Measurements from ENCODE around the gene SEMA7A.
"Not testable (repeated sequence)": the region's sequence is repeated elsewhere in the genome, so short reads cannot be mapped to it uniquely, and the experiment has no call there.

SEMA7A gene

DNA sequence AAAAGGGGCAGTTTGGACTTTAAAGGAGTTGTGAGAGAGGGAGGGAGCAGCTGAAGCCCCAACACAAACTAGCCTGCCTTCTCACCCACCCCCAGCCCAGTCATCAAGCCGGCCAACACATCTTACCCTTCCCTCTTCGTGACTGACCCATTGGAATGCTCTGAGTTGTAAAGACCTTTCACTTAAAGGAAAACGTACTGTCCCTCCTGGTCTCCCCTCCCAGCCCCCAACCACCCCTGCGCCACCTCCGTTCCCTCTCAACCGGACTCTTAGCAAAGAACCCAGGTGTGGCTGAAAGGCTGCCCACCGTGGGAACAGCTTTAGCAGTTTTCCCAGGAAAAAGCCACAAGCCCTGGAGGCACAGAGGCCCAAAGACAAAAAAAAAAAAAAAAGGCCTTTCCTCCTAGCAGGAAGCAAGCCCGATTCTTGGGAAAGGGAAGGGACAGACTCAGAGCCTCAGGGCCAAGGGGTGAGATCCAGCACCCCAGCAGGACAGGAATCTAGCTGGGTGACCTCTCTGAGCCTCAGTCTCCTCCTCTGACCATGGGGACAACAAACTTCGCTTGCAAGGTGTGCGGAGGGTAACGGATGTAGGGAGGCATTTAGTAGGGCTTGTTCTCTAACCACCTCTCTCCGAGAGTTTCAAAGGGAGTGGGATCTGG is 68.7 kb downstream of the SEMA7A start:
- H3K27me3 ChIP-seq (ENCODE audit: insufficient read depth, low read depth): no peaks in the 10 kb centered on the region; the same call in 1 of the 2 replicates
- H3K4me1 ChIP-seq (ENCODE audit: low read depth, poor library complexity, severe bottlenecking): no peaks in the 10 kb centered on the region
- no peaks in the 10 kb centered on the region for H3K36me3 ChIP-seq (ENCODE audit: insufficient read depth)
- no peak overlapping the region for H3K4me2 ChIP-seq
- no peaks in the 10 kb centered on the region for H4K20me1 ChIP-seq (ENCODE audit: insufficient read depth)
- no peak overlapping the region for H3K4me3 ChIP-seq (IDR thresholded peaks at IDR 0.05; ENCODE audit: insufficient read depth, low read depth, low read length)
- H3K79me2 ChIP-seq (ENCODE audit: insufficient read depth, low read depth): no peaks in the 10 kb centered on the region
- no peak overlapping the region for H3K27ac ChIP-seq
- no peak overlapping the region for H2AFZ ChIP-seq (ENCODE audit: low read depth)
- H3K9ac ChIP-seq: no peak overlapping the region
- TF ChIP-seq, protein P1, sequence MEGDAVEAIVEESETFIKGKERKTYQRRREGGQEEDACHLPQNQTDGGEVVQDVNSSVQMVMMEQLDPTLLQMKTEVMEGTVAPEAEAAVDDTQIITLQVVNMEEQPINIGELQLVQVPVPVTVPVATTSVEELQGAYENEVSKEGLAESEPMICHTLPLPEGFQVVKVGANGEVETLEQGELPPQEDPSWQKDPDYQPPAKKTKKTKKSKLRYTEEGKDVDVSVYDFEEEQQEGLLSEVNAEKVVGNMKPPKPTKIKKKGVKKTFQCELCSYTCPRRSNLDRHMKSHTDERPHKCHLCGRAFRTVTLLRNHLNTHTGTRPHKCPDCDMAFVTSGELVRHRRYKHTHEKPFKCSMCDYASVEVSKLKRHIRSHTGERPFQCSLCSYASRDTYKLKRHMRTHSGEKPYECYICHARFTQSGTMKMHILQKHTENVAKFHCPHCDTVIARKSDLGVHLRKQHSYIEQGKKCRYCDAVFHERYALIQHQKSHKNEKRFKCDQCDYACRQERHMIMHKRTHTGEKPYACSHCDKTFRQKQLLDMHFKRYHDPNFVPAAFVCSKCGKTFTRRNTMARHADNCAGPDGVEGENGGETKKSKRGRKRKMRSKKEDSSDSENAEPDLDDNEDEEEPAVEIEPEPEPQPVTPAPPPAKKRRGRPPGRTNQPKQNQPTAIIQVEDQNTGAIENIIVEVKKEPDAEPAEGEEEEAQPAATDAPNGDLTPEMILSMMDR (conservative IDR thresholded peaks at IDR 0.05; ENCODE audit: low read depth, low read length): no peak

DNA sequence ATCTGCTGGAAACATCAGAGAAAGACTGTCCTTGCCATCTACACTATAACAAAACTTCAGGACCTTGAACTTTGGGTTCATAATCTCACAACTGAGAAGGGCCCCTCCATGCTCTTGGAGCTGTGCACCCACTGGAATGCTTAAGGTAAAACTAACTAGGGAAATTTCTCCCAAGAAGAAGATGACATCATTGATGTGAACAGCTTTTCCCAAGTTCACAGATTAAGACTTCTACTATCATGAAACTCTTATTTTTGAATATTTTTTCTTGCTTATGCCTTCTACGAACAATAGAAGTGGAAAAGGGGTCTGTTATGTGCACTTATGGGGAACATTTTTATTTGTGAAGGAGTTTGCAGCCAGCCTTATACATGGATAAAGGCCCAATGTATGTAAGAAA is 71.3 kb downstream of the SEMA7A start:
- Histone ChIP-seq H3K4me1 (ENCODE audit: low read depth, poor library complexity, severe bottlenecking) (no peaks in the 10 kb centered on the region), H3K27me3 (ENCODE audit: insufficient read depth, low read depth) (no peaks in the 10 kb centered on the region; the same call in 1 of the 2 replicates), H3K36me3 (ENCODE audit: insufficient read depth) (no peaks in the 10 kb centered on the region), H4K20me1 (ENCODE audit: insufficient read depth) (no peaks in the 10 kb centered on the region), H3K4me3 (IDR thresholded peaks at IDR 0.05; ENCODE audit: insufficient read depth, low read depth, low read length) (no peak overlapping the region), H2AFZ (ENCODE audit: low read depth) (no peak overlapping the region), H3K79me2 (ENCODE audit: insufficient read depth, low read depth) (no peaks in the 10 kb centered on the region), H3K27ac (no peak overlapping the region), H3K4me2 (no peak overlapping the region), H3K9ac (no peak overlapping the region)
- TF ChIP-seq, protein P1 (conservative IDR thresholded peaks at IDR 0.05; ENCODE audit: low read depth, low read length): no peak

DNA sequence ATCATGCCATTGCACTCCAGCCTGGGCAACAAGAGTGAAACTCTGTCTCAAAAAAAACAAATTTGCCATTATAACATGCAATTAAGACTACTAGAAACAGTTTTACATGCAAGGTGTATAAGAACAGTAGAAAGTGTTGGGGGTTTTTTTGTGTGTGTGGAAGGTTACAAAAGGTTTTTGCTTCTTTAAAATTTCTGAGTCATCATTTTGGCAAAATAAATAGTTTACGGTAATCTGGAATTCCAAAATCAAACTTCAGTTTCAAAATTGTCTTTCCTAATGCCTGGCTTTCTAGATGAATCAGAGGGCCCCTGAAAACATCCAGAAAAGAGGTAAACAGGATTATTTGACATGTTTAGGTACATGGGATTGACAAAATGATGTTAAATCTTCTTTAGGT is 72.9 kb downstream of the SEMA7A start:
- H3K27ac ChIP-seq: not testable (repeated sequence)

DNA sequence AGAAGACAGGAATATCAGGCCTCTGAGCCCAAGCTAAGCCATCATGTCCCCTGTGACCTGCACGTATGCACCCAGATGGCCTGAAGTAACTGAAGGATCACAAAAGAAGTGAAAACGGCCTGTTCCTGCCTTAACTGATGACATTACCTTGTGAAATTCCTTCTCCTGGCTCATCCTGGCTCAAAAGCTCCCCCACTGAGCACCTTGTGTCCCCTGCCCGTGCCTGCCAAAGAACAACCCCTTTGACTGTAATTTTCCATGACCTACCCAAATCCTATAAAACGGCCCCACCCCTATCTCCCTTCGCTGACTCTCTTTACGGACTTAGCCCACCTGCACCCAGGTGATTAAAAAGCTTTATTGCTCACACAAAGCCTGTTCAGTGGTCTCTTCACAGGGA is 74.4 kb downstream of the SEMA7A start:
- H3K4me1 ChIP-seq (ENCODE audit: low read depth, poor library complexity, severe bottlenecking); H3K27me3 ChIP-seq (ENCODE audit: insufficient read depth, low read depth); H4K20me1 ChIP-seq (ENCODE audit: insufficient read depth); H3K9ac ChIP-seq; H3K27ac ChIP-seq; H3K4me3 ChIP-seq (IDR thresholded peaks at IDR 0.05; ENCODE audit: insufficient read depth, low read depth, low read length); H3K4me2 ChIP-seq; H3K79me2 ChIP-seq (ENCODE audit: insufficient read depth, low read depth); H2AFZ ChIP-seq (ENCODE audit: low read depth); H3K36me3 ChIP-seq (ENCODE audit: insufficient read depth): not testable (repeated sequence)

More for the DNA sequence above, 72.9 kb downstream of the SEMA7A start:
- H3K27me3 ChIP-seq (ENCODE audit: insufficient read depth, low read depth); H3K36me3 ChIP-seq (ENCODE audit: insufficient read depth); H3K9ac ChIP-seq; H3K4me2 ChIP-seq; H2AFZ ChIP-seq (ENCODE audit: low read depth); H3K4me1 ChIP-seq (ENCODE audit: low read depth, poor library complexity, severe bottlenecking); H4K20me1 ChIP-seq (ENCODE audit: insufficient read depth); H3K4me3 ChIP-seq (IDR thresholded peaks at IDR 0.05; ENCODE audit: insufficient read depth, low read depth, low read length); H3K79me2 ChIP-seq (ENCODE audit: insufficient read depth, low read depth): not testable (repeated sequence)
